Measurements from ENCODE around the gene NKX3-2. TPM values are rescaled to one million over a fixed set of nuclear protein-coding genes. Genes with fewer than 3 reads are reported as not detected.
"Not testable (repeated sequence)": the region's sequence is repeated elsewhere in the genome, so short reads cannot be mapped to it uniquely, and the experiment has no call there.

Gene NKX3-2
- 1.2 and 1.5 TPM in 2 replicates for total RNA-seq (2014; rRNA removed; shearing (Covaris generic); ENCODE audit: low replicate concordance)

DNA sequence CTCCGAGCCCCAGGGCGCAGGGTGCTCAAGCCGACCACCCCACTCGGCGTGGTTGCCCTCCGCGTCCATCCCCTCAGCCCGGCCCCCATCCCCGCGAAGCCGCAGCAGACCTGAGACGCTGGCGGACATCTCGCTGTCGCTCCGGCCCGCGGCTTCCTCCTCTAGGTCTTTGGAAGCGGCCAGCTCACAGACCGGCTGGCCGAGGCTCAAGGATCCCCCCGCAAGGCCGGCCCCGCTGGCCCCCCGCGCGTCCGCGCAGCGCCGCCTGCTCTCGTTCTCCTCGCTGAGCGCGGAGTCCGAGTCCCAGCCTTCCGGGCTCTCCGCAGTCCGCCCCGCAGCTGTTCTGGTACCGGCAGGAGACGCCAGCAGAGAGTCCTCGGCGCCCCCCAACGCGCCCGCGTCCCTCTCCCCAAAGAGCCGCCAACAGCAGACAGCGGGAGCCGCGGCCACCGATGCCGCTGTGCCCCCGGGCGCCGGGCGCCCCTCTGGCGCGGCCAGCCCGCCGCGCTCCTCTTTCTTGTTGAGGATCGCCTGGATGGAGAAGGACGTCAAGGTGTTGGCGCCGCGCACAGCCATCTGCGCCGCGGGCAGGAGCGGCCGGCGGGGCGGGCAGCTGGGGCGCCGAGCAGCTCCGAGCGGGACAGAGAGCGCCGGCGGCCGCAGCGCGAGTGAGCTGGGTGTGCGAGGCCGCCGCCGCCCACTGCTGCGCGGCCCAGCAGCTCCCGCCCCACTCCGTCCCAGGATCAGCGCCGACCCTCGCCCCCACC lies at the start of gene NKX3-2:
Gene NKX3-2 (minus strand): TSS at position 670 of the 767 bp plus-strand sequence. CDS start 94 bp downstream, at position 576.
- peak within 1 kb of the TSS; percentile 66 for H3K4me3 ChIP-seq
- no peaks in the 10 kb centered on the region for H3K36me3 ChIP-seq
- no peaks in the 10 kb centered on the region for H3K9me3 ChIP-seq
- no peaks in the 10 kb centered on the region for H3K27me3 ChIP-seq
- DNase-seq, result peak; percentile 21

DNA sequence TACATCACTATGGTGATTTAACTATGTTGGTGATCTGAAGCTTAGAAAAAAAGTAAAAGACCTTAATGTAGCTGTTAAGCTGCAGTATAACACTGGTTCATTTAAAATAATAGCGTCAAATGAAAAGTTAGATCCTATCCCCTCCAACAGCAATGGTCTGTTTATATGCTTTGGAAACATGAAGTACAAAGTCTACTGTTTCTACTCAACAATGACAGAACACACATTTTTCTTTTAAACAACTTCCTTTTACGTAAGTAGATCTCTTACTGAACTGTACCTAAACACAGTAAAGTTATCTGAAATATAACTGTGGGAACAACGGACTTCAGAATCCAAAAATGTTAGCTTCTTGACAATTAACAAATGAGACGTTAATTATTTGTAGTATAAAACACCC lies 47.9 kb upstream of the NKX3-2 start:
- H3K9me3 ChIP-seq, result no peaks in the 10 kb centered on the region
- no peaks in the 10 kb centered on the region for H3K27me3 ChIP-seq
- no peak overlapping the region for H3K4me3 ChIP-seq
- H3K36me3 ChIP-seq, result peaks cover 3% of the 10 kb centered on the region; the same call in 1 of the 2 replicates
- no peak for DNase-seq

DNA sequence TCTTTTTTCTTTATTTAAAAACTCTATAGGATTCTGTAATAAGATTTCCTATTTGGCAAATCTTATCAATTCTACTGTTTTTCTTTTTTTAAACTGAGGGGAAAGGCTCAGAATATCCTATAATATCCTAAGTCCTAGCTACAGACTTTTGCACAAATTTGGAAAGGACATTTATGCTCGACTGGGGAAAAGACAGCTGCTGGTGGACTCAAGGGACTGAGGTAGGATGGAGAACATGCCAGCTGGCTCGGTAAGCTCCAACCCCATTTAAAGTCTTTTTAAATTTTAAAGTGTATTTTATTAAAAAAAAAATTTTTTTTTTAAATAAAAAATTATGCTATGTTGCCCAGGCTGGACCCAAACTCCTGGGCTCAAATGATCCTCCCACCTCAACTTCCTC lies 46.5 kb upstream of the NKX3-2 start:
- Histone ChIP-seq H3K27me3 (no peaks in the 10 kb centered on the region), H3K4me3 (no peak overlapping the region), H3K36me3 (peaks cover 6% of the 10 kb centered on the region; the same call in 1 of the 2 replicates), H3K9me3 (no peaks in the 10 kb centered on the region)
- no peak for DNase-seq

DNA sequence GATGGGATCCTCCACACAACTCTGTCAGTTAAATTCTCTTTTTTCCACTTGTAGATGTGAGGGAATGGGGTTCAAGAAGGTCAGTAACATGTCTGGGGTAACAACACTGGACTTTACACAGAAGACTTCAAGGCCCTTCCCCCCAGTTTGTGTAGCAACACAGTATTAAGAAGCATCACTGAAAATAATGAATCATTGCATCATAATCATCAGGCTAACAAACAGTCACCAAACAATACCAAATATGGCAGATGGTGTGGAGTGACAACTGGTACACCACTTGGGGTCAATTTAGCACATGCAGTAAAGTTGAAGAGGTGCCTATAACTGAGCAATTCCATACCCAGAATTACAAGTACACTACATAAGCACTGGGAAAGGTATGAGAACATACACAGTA lies 44.6 kb upstream of the NKX3-2 start:
- Histone ChIP-seq H3K9me3 (no peaks in the 10 kb centered on the region), H3K36me3 (peaks cover 6% of the 10 kb centered on the region; the same call in 1 of the 2 replicates), H3K4me3 (no peak overlapping the region), H3K27me3 (no peaks in the 10 kb centered on the region)
- no peak for DNase-seq

DNA sequence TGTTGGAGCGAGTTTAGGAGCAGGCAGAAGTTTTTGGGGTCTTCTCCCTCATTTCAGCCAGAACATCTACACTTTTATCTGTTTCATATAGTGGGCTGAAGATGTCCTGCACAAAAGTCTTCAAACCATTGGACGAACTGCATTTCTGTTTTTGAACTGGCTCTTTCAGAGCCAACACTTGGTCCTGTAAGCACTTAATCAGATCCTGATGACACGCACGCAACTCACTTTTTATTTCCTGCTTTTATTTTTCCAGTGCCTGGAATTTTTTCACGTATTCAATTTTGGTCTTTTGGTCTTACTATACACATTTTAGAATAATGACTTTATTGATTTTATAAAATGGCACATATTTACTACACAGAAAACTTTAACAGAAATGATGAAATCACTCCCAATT lies 40.2 kb upstream of the NKX3-2 start:
- Histone ChIP-seq H3K9me3 (no peaks in the 10 kb centered on the region), H3K4me3 (no peak overlapping the region), H3K36me3 (peaks cover 9% of the 10 kb centered on the region), H3K27me3 (no peaks in the 10 kb centered on the region)
- DNase-seq, result no peak

DNA sequence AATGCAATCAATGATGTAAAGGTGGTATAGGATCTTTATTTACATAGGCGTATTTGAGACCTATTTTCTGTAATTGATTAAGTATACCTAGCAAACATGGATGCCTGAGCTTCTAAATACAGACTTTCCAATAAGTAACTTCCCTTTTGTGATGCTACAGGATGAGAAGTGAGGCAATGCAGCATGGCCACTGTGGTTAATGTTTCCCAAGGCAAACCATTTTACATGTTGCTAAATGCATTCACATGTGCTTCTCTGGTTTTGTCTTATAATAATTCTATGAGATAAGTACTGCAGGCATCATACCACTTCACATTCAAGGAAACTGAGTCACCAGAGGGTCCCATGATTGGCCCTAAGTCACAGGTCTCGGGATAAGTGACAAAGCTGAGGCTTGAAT lies 35.7 kb upstream of the NKX3-2 start:
- DNase-seq, result no peak
- Histone ChIP-seq H3K9me3 (no peaks in the 10 kb centered on the region), H3K4me3 (no peak overlapping the region), H3K27me3 (no peaks in the 10 kb centered on the region), H3K36me3 (peaks cover 4% of the 10 kb centered on the region)

DNA sequence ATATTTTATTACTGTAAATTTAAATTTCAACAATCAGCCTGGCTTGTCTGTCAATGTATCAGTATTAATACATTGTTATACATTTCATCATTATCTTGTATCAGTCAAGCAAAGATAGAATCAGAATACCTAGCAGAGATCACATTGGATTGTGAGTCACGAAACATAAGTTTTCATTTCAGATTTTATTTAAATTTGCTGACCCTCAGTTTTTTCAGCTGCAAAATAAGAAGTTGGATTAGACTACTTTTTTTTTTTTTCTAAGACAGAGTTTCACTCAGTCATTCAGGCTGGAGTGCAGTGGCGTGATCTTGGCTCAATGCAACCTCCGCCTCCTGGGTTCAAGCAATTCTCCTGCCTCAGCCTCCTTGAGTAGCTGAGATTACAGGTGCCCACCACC lies 33.4 kb upstream of the NKX3-2 start:
- DNase-seq, result no peak
- Histone ChIP-seq H3K27me3 (no peaks in the 10 kb centered on the region), H3K9me3 (no peaks in the 10 kb centered on the region), H3K36me3 (peaks cover 4% of the 10 kb centered on the region), H3K4me3 (no peak overlapping the region)

DNA sequence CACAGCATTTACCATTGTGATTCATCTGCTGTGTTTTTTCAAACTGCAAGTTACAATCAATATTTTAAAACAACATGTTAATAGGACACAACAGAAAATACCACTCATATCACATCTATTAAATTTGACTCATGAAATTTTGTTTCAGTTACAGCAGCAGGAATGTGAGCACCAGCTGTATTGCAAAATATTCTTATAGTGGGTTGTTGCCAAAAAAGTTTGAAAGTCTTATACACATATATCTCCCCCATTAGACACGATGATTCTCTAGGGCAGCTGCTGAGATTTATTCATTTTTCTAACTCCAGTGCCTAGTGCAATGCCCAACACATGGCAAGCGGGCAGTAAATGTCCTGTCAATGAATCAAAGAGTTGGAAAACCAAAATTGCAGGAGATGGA lies 26.6 kb upstream of the NKX3-2 start:
- Histone ChIP-seq H3K9me3 (no peaks in the 10 kb centered on the region), H3K36me3 (no peaks in the 10 kb centered on the region), H3K27me3 (no peaks in the 10 kb centered on the region), H3K4me3 (no peak overlapping the region)
- DNase-seq, result no peak

DNA sequence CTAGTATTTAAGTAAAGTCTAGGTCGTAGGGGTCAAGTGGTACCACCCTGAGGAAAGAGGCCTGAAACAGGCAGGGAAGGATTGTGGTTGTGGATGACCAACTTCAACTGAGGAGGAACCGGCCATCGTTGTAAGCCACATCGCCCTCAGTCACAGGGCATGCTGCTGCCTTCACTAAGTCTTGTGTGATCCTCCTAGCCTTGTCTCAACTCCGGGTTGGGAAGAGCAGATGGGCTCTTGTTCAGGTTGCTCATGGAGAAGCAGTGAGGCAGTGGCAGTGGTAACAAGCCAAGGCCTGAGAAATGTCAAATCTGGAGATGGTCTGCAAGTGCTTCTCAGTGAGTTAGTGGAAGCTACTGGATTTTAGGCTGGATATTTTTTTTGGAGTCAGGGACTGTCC lies 22.8 kb upstream of the NKX3-2 start:
- H3K9me3 ChIP-seq, result no peaks in the 10 kb centered on the region
- DNase-seq, result no peak
- no peak overlapping the region for H3K4me3 ChIP-seq
- H3K36me3 ChIP-seq, result no peaks in the 10 kb centered on the region
- no peaks in the 10 kb centered on the region for H3K27me3 ChIP-seq

DNA sequence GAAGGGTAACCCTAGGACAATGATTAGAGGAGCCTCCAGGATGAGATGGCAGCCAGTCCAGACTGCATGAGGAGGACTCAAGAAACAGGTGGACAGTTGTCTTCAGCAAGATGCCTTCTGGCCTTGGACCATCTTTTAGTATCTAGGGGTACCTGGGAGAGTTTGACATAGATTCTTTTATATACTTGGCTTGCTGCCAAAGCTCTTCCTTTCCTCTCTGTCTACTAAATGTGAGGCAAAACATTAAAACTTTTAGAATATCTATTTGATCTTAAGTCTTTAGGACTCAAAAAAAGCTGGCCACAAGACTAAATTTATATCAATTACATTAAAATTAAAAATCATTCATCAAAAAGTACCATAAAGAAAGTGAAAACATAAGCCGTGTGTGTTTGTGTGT lies 18.6 kb upstream of the NKX3-2 start:
- DNase-seq, result no peak
- H3K4me3 ChIP-seq, result no peak overlapping the region
- no peaks in the 10 kb centered on the region for H3K27me3 ChIP-seq
- H3K9me3 ChIP-seq, result no peaks in the 10 kb centered on the region
- H3K36me3 ChIP-seq, result no peaks in the 10 kb centered on the region

DNA sequence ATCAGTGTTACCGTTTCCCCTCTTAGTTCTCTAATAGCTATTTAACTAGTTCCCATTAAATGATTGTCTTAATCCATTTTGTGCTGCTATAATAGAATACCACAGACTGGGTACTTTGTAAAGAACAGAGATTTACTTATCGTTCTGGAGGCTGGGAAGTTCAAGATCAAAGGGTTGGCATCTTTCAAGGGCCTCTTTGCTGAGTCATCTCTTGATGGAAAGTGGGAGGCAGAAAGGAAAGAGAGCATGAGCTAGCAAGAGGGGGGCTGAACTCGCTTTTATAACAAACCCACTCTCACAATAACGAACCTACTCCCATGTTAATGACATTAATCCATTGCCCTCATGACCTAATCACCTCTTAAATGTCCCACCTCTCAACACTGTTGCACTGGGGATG lies 17.4 kb upstream of the NKX3-2 start:
- no peaks in the 10 kb centered on the region for H3K9me3 ChIP-seq
- no peaks in the 10 kb centered on the region for H3K36me3 ChIP-seq
- no peak overlapping the region for H3K4me3 ChIP-seq
- no peaks in the 10 kb centered on the region for H3K27me3 ChIP-seq
- DNase-seq, result no peak

DNA sequence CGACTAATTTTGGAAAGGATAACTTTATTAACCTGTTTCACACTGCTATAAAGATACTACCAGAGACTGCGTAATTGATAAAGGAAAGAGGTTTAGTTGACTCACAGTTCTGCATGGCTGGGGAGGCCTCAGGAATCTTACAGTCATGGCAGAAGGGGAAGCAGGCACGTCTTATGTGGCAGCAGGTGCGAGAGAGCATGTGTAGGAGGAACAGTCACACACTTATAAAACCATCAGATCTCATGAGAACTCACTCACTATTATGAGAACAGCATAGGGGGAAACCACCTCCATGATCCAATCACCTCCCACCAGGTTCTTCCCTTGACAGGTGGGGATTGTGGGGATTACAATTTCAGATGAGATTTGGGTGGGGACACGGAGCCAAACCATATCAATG lies 15.8 kb upstream of the NKX3-2 start:
- not testable (repeated sequence) for DNase-seq, H3K4me3 ChIP-seq, H3K36me3 ChIP-seq, H3K27me3 ChIP-seq, H3K9me3 ChIP-seq

DNA sequence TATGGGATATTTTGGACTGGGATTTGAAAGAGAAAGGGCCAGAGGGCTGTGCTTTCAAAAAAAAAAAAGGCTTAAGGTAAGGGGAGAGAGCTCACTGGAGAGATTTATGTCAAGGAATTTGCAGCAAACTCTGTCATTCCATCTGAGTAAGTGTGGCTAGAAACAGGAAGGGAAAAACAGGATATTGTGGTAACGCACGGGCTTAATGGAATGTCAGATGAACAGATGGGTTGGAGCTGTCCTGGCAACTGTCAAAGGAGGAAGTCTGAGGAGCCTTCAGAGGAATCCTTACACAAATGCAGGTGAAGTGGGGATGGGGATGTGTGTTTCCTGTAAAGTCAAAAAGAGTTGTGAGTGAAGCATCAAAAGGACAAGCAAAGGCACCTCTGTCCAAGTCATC lies 15.1 kb upstream of the NKX3-2 start:
- DNase-seq, result peak; percentile 26
- H3K9me3 ChIP-seq, result no peaks in the 10 kb centered on the region
- no peaks in the 10 kb centered on the region for H3K27me3 ChIP-seq
- no peaks in the 10 kb centered on the region for H3K36me3 ChIP-seq
- H3K4me3 ChIP-seq, result no peak overlapping the region

DNA sequence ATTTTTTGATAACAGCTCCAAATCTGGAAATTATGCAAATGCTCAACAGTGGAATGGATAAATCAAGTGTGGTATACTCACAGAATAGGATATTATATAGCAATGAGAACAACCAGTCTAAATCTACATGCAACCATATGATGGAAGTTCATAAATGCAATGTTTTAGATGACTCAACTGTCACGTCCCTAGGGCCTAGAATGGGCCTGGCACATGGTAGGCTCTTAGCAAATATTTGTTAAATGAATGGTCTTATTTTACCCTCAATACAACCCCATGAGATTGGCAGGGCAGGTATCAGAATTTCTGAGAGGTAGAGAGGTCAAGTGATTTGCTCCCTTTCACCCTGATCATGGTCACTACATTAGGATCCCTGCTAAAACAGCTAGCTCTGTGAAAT lies 14.6 kb upstream of the NKX3-2 start:
- H3K4me3 ChIP-seq, result no peak overlapping the region
- H3K36me3 ChIP-seq, result no peaks in the 10 kb centered on the region
- no peak for DNase-seq
- no peaks in the 10 kb centered on the region for H3K9me3 ChIP-seq
- H3K27me3 ChIP-seq, result no peaks in the 10 kb centered on the region

DNA sequence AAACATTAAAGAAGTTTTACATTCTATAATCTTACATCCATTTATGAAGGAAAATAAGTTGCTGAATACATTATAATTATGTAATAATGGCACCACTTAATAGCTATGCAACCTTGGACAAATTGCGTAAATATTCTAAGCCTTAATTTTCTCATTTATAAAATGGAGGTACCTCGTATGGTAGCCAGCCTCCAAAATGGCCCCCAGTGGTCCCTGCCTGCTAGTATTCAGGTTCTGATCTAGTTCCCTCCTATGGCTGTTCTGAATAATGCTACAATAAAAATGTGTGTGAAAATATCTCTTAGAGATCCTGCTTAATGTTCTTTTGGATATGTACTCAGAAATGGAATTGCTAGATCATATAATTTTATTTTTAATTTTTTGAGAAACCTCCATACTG lies 11.0 kb upstream of the NKX3-2 start:
- Histone ChIP-seq H3K4me3 (no peak overlapping the region), H3K9me3 (no peaks in the 10 kb centered on the region), H3K36me3 (no peaks in the 10 kb centered on the region), H3K27me3 (no peaks in the 10 kb centered on the region)
- no peak for DNase-seq

DNA sequence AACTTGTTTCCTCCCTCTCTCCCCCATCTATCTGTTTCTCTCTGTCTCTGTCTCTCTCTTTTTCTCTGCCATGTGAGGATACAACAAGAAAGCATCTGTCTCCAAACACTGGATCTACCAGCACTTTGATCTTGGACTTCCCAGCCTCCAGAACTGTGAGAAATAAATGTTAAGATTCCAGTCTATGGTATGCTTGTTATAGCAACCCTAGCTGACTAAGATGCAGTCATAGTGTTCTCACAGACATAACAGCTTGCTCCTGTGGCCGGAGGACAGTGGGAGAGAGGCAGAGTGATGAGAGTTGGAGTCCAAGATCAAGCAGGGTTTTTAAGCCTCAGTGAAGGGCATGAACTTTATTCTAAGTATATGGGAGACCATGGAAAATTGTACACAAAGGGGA lies 8.8 kb upstream of the NKX3-2 start:
- DNase-seq, result no peak
- H3K36me3 ChIP-seq, result no peaks in the 10 kb centered on the region
- no peaks in the 10 kb centered on the region for H3K9me3 ChIP-seq
- H3K27me3 ChIP-seq, result no peaks in the 10 kb centered on the region
- H3K4me3 ChIP-seq, result no peak overlapping the region

DNA sequence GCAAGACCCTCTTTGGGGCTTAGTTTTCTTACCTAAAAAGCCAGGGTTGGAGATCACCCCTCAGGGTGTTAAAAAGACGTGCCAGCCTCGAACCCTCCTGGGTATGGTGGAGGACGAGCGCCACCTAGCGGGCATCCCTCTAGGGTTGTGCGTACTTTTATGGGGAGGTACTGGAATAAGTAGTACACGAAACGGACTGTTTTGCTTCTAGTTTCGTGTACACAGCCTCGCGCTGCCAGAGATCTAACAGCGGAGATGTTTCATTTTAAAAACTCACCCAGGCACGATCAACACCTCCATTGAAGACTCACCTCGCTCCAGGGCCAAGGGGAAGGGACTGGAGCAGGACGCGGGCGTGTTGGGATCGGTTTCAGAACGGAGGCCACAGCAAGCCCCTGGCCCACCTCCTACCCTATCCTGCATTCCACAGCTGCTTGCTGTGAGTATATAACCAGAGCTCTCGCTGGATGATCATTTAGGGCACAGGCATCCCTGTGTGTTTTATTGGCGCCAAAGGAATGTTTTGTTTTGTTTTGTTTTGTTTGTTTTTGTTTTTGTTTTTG lies 4.8 kb upstream of the NKX3-2 start:
- DNase-seq, result peak; percentile 55
- H3K9me3 ChIP-seq, result no peaks in the 10 kb centered on the region
- no peaks in the 10 kb centered on the region for H3K36me3 ChIP-seq
- peak overlapping the region; percentile 47 for H3K4me3 ChIP-seq
- no peaks in the 10 kb centered on the region for H3K27me3 ChIP-seq

All from MG63 (cell line).